NCI-H524 treated with DMSO at 0.1 percent for 48 hours (cell line): ENCODE data around the gene MED26.

Source experiments
- DNase-seq: peaks from one replicate; lab custom pipeline; 2025; lab: John Stamatoyannopoulos, UW

Gene MED26

DNA sequence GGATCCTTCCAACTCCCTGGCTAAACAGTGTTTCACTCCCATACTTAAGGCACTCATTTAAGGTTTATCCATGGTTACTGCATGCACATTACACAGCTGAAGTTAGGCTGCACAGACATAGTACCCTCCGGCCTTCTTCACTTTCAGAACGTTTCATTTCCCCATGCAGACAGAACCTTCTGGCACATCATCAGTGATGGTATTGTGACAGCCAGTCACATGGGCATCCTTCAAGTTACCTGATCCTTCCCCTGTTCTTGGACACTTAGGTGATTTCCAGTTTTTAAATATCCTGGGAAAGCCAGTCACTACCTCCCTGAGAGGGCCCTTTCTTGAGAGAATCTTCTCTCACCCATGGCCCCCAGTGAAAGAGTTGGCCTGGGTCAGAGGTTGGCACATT lies 22.8 kb upstream of the MED26 start:
- DNase-seq, result no peak

DNA sequence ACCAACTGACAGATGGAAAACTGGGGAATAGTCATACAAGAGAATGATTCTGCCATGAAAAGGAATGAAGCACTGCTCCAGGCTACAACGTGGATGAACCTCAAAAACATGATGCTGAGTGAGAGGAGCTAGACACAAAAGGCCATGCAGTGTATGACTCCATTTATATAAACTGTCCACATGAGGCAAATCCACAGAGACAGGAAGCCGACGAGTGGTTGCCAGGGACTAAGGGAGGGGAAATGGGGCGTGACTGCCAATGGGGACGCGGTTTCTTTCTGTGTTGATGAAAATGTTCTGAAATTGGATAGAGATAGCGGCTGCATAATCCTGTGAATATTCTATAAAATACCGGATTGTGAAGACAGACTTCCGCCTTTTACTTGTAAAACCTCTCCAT lies 21.7 kb upstream of the MED26 start:
- no peak for DNase-seq

DNA sequence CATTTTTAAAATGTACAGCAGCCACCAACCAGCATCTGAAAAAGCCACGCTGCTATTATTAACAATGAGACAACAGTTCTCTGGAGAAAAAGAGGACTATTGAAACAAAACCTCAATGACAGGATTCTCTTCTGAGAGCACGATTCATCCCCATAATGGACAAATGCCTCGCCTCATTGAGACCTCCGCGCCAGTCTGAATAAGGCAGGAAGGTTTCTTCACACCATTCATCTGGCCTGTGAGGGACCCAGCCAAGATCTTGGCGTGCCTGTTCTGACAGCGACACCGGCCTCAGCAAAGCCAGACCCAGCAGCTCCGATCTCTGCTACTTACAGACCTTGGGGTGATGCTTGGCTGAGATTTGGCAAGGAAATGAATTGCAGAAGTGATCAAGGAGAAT lies 17.1 kb upstream of the MED26 start:
- no peak for DNase-seq

DNA sequence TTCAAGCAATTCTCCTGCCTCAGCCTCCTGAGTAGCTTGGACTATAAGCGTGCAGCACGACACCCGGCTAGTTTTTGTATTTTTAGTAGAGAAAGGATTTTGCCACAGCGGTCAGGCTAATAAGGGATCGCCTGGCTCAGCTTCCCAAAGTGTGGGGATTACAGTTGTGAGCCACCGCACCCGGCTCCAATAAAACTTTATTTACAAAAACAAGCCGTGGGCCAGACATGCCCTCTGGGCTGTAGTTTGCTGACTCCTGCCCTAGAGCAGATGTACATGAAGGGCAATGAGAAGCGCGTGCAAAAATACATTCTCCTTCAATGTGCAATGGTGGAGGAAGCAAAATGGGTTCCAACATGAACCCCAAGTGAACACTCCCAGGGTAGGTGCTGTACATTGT lies 13.7 kb upstream of the MED26 start:
- no peak for DNase-seq

DNA sequence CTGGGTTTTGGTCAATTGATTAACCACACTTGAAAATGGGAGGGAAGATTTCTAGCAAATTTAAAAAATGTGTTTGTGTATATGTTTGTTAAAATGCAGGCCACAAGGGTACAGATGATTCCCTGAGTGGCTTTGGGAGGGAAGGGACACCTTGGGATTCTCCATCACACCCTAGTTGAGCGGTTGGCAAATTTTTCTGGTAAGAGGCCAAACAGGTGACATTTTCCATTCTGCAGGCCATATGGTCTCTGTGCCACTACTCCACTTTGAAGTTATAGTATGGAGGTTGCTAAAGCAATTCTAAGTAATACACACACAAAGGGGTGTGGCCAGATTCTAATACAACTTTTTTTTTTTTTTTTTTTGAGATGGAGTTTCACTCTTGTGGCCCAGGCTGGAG lies 12.9 kb upstream of the MED26 start:
- DNase-seq, result no peak

DNA sequence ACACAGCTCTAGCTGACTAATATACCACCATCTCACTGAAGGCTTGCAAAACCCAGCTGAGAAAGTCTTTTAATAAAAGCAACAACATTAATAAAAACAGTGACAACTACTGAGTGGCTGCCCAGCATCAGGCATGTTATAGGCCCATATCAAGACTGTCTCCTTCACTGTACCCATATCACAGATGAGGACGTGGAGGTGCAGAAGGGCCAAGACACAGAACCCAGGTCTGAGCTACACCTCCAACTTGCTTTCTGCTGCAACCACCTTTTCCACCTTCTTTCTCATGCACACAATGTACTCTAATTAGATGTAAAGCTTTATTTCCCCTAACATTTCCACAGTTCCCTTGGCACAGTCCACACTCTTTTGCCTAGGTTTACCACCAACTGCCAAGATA lies 10.7 kb upstream of the MED26 start:
- DNase-seq, result no peak

DNA sequence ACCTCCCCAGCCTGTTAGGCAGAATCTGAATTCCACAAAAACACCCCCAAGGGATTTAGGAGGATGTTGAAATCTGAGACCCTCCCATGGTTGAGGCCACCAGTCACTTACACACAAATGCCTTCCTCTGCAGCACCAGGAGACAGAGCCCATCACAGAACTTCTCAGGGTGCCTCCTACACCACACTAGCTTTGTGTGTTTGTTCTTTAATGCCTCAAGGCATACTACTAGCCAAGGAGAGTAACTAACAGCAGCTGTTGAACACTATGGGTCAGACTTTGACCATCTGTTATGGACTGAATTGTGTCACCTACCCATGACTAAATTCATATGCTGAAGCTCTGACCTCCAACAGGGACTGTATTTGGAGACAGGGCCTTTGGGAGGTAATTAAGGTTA lies 9.5 kb upstream of the MED26 start:
- no peak for DNase-seq

DNA sequence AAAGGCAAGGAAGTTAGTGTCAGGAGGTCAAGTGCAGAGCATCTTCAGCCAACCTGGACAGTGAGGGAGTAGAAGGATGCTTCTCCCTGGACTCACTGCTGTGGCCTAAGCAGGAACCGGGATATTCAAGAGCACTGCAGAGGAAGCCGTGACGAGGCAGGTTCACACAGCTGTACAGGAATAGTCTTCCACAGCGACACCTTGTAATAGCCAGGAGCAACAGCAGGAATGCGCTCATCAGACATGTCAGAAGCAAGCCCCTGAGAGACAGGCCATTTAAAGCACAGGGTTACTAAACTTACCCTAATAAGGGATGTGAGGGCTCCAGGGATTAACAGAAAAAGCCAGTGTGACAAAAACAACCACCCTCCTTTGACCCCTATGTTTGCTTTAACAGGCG lies 3.5 kb upstream of the MED26 start:
- DNase-seq, result no peak

DNA sequence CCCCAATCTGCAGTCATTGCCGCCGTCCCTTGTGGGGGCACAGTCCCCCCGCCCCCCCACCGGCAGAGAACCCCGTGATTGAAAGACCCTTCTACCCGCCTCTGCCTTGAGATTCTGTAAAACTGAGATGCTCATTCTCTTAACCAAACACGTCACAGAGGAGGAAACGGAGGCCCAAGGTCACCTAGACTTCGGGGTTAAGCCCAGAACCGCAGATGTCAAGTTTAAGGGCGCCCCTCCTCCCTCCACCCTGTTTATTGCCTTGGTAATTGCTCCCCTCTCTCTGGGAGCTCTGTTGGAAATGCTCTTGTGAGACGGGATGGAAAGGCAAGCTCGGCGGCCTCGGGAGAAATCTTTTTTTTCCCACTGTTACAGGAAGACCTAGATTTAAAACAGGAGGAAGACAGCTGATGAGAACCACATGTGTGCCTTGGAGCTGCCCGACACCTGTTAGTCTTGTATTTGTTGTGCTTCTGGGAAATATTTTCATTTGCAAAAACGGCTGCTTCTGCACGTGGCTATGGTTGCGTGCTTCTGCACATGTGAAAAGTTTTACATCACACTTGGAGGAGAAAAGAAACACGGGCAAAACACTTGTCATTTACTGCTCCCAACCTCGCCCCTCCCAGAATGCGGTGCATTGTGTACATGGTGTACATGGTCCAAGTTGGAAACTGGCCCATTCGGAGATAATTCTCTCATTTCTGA lies 1.1 kb upstream of the MED26 start:
- no peak for DNase-seq

DNA sequence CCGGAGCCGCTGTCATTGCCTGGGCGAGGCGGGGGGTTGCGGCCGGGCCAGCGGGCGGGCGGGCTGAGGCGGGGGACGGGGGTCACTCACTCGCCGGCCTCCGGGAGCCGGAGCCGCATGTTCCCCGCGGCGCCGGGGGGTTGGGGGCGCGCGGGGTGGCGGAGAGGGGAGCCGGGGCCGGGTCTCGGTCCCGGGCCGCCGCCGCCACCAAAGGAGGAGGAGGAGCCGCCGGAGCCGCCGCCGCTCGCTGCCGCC lies 149 bp downstream of the MED26 start:
- no peak for DNase-seq

DNA sequence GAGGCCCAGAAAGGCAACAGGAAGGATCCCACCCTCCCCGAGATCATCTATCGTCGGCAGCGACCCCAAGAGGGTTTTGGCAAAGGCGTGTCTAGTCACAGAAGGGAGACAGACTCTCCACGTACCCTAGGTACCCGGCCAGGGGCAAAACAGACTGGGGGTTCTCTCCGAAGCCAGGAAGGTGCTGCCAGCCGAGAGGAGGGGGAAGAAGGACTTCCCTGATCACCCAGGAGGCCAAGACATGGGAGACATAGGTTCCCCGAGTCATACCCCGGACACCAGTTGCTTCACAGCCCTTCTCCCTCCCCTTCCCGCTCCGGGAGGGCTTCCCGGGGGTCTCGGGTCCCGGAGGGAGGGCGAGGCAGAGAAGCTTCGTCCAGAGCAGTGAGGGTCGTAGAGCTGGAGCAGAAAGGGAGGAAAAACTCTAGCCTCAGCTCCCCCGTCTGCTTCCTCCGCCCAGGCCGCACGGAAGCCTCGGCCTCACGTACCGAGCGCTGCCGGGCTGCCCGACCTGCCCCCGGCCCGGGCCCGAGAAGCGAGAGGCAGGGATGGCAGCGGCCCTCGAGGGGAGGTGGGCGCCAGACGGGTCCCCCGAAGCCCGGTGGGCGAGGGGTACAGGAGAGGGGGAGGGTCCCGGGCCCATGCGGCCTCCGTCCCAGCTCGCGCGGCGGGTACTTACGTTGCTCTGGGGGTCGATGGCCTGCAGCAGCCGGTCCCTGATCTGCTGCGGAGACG lies 644 bp downstream of the MED26 start:
- no peak for DNase-seq

DNA sequence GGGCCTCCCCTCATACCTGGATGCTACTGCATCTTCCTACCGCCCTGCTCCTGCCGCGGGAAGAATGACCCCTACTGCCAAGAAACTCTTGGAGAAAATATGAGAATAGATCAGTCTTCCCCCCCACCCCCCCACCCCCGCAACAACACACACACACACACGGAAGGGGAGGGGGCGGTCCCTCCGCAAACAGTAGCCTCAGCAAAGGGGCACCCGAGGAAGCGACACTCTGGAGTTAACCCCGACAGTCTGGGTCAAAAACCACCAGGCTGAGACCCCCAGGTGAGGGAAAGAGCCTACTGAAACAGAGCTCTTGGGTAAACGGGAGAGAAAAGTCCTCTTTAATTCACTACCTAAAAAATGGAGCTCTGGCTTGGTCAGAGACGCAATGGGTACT lies 1.2 kb downstream of the MED26 start:
- no peak for DNase-seq

DNA sequence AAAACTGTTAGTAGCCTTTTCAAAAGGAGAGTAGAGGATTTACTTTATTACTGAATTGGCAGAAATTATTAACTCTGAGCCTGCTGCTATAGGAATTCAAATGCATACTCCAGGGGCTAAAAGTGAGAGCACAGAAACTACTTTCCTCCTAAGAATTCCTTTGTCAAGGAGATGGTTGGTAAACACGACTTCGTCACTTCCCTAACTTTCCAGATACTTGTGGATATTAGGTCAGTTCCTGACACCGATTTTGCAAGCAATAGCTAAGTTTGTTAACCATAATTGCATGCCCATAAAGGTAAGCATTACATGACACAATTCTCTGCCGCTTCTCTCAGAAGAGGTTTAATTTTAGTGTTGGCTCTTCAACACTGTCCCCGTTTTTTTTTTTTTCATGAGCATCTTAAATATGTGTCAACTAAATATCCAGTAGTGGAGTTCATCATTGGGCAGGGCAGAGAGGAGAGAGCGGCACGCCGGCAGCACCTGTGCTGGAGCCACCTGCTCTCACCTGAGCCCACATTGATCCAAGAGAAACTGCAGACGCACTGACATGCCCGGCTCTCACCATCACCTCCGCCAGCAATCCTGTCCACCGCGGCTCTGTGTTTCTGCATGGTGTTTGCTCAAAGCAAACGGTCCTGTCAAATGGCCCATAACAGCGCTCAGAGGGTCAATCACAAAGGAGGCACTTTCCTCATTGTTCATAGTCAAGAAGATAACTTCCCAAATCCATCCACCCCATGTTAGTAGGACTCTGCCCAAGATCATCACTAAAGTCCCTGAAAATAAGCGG lies 2.6 kb downstream of the MED26 start:
- no peak for DNase-seq

DNA sequence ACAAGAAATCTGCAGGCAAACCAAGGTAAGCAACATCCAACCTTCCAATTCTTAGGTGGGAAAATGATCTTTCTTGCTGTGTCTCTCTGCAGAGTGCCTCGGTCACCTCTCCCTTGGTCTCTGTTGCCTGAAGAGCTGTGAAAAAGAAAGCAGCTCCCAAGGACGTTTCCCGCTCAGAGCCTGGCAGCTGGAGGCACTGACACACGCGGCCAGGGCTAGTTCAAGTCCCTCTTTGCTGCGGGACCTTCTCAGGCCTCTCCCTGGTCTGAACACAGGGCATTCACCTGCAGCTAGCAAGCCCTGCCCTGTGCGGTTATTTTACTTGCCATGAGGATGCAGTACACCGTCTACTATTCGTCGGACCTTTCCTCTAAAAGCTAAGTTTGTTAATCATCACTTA lies 3.8 kb downstream of the MED26 start:
- DNase-seq, result no peak

DNA sequence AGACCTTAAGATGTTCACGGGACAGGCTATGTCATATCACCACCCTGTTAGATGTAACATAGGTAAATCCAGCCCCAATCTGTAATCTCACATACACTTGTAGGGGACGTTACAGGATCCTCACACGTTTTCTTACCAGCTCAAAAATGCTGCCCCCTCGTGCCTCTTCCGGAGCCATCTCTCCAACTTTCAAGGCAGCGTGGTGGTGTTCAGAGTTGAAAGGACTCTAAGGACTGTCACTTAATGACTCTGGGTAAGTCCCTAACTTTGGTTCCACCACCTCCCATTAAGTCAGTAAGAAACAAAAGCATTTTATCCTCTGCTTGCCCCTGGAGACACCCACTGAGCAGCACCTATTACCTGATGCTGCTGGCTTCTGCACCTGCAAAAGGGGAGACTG lies 4.4 kb downstream of the MED26 start:
- no peak for DNase-seq

DNA sequence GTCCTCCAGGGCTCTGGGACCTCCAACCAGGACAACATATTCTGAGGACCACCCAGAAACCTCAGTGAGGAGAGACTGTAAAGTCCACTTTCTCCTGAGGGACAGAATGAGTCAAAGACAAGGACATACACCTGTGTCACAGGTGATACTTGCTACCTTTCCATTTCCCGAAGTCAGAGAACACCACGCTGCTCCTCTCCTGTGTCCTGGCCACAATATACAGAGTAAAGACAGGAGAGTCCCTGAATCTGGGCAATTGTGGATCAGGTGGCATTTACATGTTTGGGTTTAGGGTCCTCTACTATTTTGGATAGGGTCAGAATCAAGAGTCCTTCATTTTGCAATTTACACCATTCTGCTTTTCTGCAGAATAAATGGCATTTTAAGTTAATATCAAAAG lies 4.9 kb downstream of the MED26 start:
- DNase-seq, result no peak

DNA sequence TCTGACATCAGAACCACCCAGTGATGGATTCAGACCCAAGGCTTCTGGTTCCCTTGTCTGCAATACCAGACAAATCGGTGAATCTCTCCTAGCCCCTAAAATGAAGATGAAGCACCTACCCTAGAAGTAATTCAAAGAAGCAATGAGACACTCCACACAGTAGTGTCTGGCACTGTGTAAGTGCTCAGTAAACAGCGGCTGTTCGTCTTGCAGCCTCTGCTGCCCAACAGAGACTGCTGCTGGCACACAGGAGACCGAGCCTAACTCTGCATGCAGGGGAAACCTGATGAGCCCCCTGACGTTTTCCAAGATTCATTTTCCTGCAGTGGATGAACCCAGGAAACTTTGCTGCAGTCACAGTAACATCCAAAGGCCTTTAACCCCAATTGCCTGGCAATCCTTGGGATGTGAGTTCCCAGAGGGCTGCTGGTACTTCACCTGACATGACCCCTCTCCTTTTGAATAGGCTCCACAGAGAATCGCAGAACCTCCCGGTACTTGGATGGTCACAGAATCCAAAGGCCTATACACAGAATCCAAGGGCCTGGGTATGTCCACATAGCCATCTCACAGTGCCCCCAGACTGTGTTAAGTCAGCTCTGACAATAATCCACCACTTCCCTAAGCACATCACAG lies 6.7 kb downstream of the MED26 start:
- DNase-seq, result no peak

DNA sequence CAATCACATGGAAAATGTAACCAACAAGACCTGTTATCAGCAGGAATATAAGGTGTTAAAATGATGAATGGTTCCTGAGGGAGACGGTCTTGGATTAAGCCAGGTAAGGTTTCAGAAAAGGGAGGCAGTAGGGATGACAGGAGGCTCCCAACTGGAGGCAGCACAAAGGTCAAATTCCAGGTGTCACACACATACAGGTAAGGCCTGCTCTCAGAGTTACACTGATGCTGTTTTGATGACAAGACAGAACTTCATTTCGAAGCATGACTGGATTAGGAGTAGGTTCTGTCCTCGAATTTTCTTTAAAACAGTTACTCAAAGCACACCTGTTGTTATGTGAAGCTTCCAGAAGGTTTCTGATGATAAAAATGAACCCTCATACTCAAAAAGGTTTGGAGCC lies 7.4 kb downstream of the MED26 start:
- no peak for DNase-seq

DNA sequence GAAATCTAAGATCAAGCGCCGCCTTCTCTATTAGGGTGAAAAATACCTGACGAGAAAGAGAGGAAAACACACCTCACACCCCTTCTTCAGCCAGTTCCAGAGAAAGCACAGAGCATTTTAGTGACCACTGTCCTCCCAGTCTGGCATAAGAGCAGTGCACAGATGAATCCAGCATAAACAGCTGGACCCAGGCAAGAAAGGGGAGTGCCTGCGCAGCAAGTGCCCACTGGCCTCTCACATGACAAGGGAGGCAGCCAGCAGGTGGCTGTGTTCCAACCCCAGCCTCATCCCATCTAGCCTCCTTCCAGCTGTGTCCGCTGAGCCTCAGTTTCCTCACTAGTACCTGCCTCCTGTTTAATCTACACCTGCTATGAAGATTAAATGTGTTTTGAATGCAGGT lies 8.0 kb downstream of the MED26 start:
- DNase-seq, result no peak

DNA sequence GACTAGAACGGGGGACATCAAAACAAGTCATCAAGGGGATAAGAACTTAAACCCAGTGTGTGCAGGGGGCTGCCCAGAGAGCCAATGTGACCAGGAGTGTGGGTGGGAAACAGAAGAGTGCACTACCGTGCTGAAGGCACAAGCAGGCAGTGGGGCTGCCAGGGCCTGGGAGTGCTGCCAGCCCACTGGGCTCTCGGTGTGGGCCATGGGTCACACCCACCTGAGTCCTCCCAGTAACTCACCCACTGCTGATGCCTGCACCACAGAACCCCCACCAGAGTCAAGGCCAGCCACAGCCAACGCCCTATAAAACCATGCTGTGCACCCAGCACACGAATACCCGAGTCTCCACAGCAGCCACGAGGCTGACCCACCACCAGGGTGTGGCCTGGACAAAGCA lies 8.5 kb downstream of the MED26 start:
- DNase-seq, result no peak

DNA sequence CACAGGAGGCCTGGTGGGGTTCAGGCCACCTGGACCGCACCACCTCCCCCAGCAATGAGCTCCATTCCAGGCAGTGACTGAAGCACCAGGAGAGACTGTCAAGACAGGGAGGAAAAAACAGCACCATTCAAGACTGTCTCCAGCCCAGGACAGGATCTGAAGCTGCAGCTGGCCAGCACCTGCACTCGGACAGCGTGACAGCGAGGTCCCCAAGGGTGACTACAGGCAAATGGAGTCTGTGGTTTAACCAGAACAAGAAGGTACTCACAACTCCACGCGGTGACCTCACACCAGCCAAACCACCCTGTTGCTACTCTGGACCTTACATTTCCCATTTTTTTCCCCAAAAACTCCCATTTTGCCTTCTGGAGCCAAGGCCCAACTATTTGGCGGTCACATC lies 9.8 kb downstream of the MED26 start:
- no peak for DNase-seq

DNA sequence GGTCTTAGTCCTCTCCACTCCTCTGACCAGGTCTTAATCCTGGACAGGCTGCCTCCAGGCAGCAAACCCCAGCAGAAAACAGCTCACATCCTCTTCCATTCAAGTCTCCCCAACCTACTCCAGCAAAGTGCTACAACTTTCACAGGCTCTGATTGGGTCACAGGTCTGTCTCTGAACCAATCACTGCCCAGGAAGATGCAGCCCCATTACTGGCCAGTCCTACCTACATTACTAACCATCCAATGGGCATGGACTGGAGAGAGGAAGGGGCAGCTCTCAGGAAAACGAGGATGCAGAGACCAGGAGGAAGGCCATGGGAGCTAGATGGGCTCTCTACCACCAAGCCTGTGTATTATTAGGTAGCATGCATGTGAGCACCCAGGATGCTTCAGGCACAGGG lies 12.2 kb downstream of the MED26 start:
- DNase-seq, result no peak

DNA sequence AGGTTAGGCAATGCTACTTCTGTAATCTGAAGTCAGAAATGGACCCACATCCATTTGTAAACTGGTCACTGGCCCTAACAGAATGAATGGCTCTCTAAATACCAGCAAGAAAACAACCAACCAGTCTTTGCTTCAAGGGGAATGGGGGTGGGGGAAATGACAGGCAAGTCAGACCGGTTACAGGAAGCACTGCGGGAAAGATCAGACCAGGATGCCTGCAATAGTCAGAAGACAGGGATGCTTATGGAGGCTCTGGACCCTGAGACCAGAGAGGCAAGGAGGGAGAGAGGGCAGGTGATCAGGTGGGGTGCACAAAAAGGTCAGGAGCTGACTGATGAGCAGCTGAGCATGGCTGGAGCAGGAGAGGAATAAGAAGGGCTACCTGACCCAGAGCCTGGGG lies 13.1 kb downstream of the MED26 start:
- no peak for DNase-seq
